H1 (cell line): ENCODE results near the gene NEK2. TPM values are rescaled to one million over a fixed set of nuclear protein-coding genes. Genes with fewer than 3 reads are reported as not detected.

ENCODE experiments used
- CTCF ChIA-PET: fragments of 300-600 bp; sonication (Branson Sonifier 250); formaldehyde crosslinking; loops from one replicate; lab custom pipeline; 2021; ENCODE audit not compliant: partially characterized antibody; lab: Charles Lee
- POLR2A ChIA-PET: fragments of 300-600 bp; sonication (Branson Sonifier 250); formaldehyde crosslinking; loops from one replicate; lab custom pipeline; 2021; ENCODE audit warnings: inconsistent platforms; ENCODE audit not compliant: partially characterized antibody; lab: Charles Lee
- DNase-seq, 2 experiments: peaks; one replicate each; pipeline versions ENCODE4 v3.0.0 to v3.0.0-alpha.2; 2010 to 2022; ENCODE audit warnings: low spot score in 2 of 2, low read depth in 1 of 2, mixed read lengths in 1 of 2
- FAIRE-seq: peaks from 2 replicates; lab custom pipeline; 2011; peaks lifted over from hg19 to GRCh38; lab: Jason Lieb, UNC
- H2AFZ ChIP-seq: 2 replicates; pipeline ENCODE4 v1.8.1; 2012; ENCODE audit warnings: low read length, inconsistent platforms
- H2AK5ac ChIP-seq: 2 replicates; pipeline ENCODE4 v1.6.1; 2013; ENCODE audit warnings: low read depth, low read length
- H2BK120ac ChIP-seq: replicated peaks from 2 replicates; pipeline ENCODE3; 2013; ENCODE audit warnings: low read depth, low read length, inconsistent platforms
- H2BK12ac ChIP-seq: 2 replicates; pipeline ENCODE4 v1.6.1; 2013; ENCODE audit warnings: low read depth, low read length
- H2BK15ac ChIP-seq: 2 replicates; pipeline ENCODE4 v1.6.1; 2013; ENCODE audit warnings: low read length
- H2BK20ac ChIP-seq: 2 replicates; pipeline ENCODE4 v1.6.1; 2013; ENCODE audit warnings: low read length
- H2BK5ac ChIP-seq: 2 replicates; pipeline ENCODE4 v1.6.1; 2013; ENCODE audit warnings: low read depth, low read length
- H3K14ac ChIP-seq: 2 replicates; pipeline ENCODE4 v1.6.1; 2013; ENCODE audit warnings: inconsistent platforms; ENCODE audit not compliant: insufficient read length
- H3K18ac ChIP-seq: 2 replicates; pipeline ENCODE4 v1.6.1; 2013; ENCODE audit warnings: low read length; ENCODE audit errors: extremely low read depth
- H3K23ac ChIP-seq: 2 replicates; pipeline ENCODE4 v1.6.1; 2013; ENCODE audit warnings: inconsistent platforms; ENCODE audit not compliant: insufficient read length
- H3K23me2 ChIP-seq: 2 replicates; pipeline ENCODE4 v1.6.1; 2013; ENCODE audit warnings: low read depth, low read length
- H3K27ac ChIP-seq: 2 replicates; pipeline ENCODE4 v1.6.1; 2011; ENCODE audit warnings: low read depth, low read length, inconsistent platforms
- H3K27me3 ChIP-seq, 4 experiments: replicated peaks in 1 of 4; 1 replicate in 1 of 4; 2 replicates in 3 of 4; pipeline versions ENCODE4 v1.6.1 to v1.8.1; 2011 to 2013; ENCODE audit warnings: low read length in 3 of 4, mild to moderate bottlenecking in 3 of 4, inconsistent platforms in 2 of 4, mixed read lengths in 2 of 4, moderate library complexity in 1 of 4; ENCODE audit not compliant: control insufficient read depth in 3 of 4, insufficient read depth in 3 of 4; ENCODE audit errors: extremely low read depth in 1 of 4
- H3K36me3 ChIP-seq, 4 experiments: 2 replicates each; pipeline versions ENCODE4 v1.6.1 to v1.8.1; 2011 to 2013; ENCODE audit warnings: mild to moderate bottlenecking in 4 of 4, low read length in 3 of 4, moderate library complexity in 2 of 4, control low read depth in 1 of 4, inconsistent platforms in 1 of 4; ENCODE audit not compliant: insufficient read depth in 4 of 4, control insufficient read depth in 2 of 4
- H3K4ac ChIP-seq: replicated peaks from 2 replicates; pipeline ENCODE3; 2013; ENCODE audit warnings: low read length, low read depth, mixed read lengths, inconsistent platforms; ENCODE audit not compliant: insufficient read length
- H3K4me1 ChIP-seq, 4 experiments: replicated peaks in 1 of 4; 1 replicate in 1 of 4; 2 replicates in 3 of 4; pipeline versions ENCODE4 v1.6.1 to v1.8.1; 2011 to 2013; ENCODE audit warnings: low read length in 3 of 4, inconsistent platforms in 2 of 4, mixed read lengths in 1 of 4; ENCODE audit not compliant: insufficient read depth in 4 of 4, control insufficient read depth in 3 of 4
- H3K4me2 ChIP-seq, 2 experiments: 2 replicates each; pipeline versions ENCODE4 v1.6.1 to v1.8.1; 2011 to 2013; ENCODE audit warnings: low read depth in 2 of 2, low read length in 2 of 2, control low read depth in 1 of 2, inconsistent platforms in 1 of 2, mild to moderate bottlenecking in 1 of 2; ENCODE audit not compliant: insufficient read depth in 1 of 2
- H3K4me3 ChIP-seq, 4 experiments: fragments of 200-600, 300-600 bp in 1 of 4; sonication (generic), shearing (Covaris generic), sonication (Bioruptor Twin) in 1 of 4; 2 replicates each; pipeline versions ENCODE4 v1.5.1 to v1.8.1; 2011 to 2016; ENCODE audit warnings: low read length in 4 of 4, low read depth in 3 of 4, control low read depth in 2 of 4, inconsistent platforms in 2 of 4, mild to moderate bottlenecking in 2 of 4, mixed read lengths in 1 of 4, moderate library complexity in 1 of 4; ENCODE audit not compliant: insufficient read depth in 2 of 4; ENCODE audit errors: extremely low read depth in 1 of 4
- H3K56ac ChIP-seq: replicated peaks from 2 replicates; pipeline ENCODE3; 2013; ENCODE audit warnings: low read depth, mild to moderate bottlenecking, mixed read lengths, low read length, inconsistent platforms; ENCODE audit not compliant: insufficient read length
- H3K79me1 ChIP-seq: 2 replicates; pipeline ENCODE4 v1.6.1; 2013; ENCODE audit warnings: low read depth, low read length, control low read depth
- H3K79me2 ChIP-seq, 2 experiments: 2 replicates each; pipeline versions ENCODE4 v1.6.1 to v1.8.1; 2012 to 2013; ENCODE audit warnings: low read length in 2 of 2, mild to moderate bottlenecking in 2 of 2, inconsistent platforms in 1 of 2; ENCODE audit not compliant: insufficient read depth in 2 of 2, control insufficient read depth in 1 of 2
- H3K9ac ChIP-seq, 4 experiments: replicated peaks in 1 of 4; 1 replicate in 1 of 4; 2 replicates in 3 of 4; pipeline versions ENCODE4 v1.6.1 to v1.8.1; 2011 to 2013; ENCODE audit warnings: low read depth in 3 of 4, low read length in 3 of 4, control low read depth in 2 of 4, mild to moderate bottlenecking in 2 of 4, moderate library complexity in 2 of 4, inconsistent platforms in 1 of 4; ENCODE audit errors: extremely low read depth in 1 of 4
- H3K9me3 ChIP-seq, 2 experiments: 2 replicates each; pipeline versions ENCODE4 v1.6.1 to v1.8.1; 2012 to 2013; ENCODE audit warnings: mild to moderate bottlenecking in 2 of 2, moderate library complexity in 2 of 2, control low read depth in 1 of 2, inconsistent platforms in 1 of 2, low read depth in 1 of 2, low read length in 1 of 2, mixed read lengths in 1 of 2; ENCODE audit not compliant: insufficient read depth in 2 of 2
- H4K20me1 ChIP-seq, 2 experiments: replicated peaks in 1 of 2; 2 replicates each; pipeline versions ENCODE3 to v1.8.1; 2011 to 2013; ENCODE audit warnings: inconsistent platforms in 2 of 2, low read length in 2 of 2, mild to moderate bottlenecking in 1 of 2; ENCODE audit not compliant: insufficient read depth in 2 of 2, control insufficient read depth in 1 of 2
- H4K5ac ChIP-seq: 2 replicates; pipeline ENCODE4 v1.6.1; 2013; ENCODE audit warnings: low read length, low read depth, mixed read lengths, inconsistent platforms; ENCODE audit not compliant: insufficient read length
- H4K8ac ChIP-seq: 2 replicates; pipeline ENCODE4 v1.8.0; 2013; ENCODE audit warnings: mild to moderate bottlenecking, moderate library complexity, low read length, inconsistent platforms; ENCODE audit not compliant: insufficient read depth; ENCODE audit errors: extremely low read depth
- H4K91ac ChIP-seq: replicated peaks from 2 replicates; pipeline ENCODE3; 2013; ENCODE audit warnings: low read length, mixed read lengths, inconsistent platforms; ENCODE audit not compliant: insufficient read length
- CEBPB ChIP-seq: IDR thresholded peaks from 2 replicates; pipeline ENCODE4 v1.6.1; 2012; ENCODE audit warnings: low read depth, low read length
- E2F6 ChIP-seq: IDR thresholded peaks from 2 replicates; pipeline ENCODE4 v1.6.1; 2012; ENCODE audit warnings: inconsistent platforms
- EGR1 ChIP-seq: IDR thresholded peaks from 2 replicates; pipeline ENCODE4 v1.6.1; 2011; ENCODE audit warnings: low read depth, low read length, borderline replicate concordance
- EP300 ChIP-seq, 2 experiments: IDR thresholded peaks; 1 replicate in 1 of 2; 2 replicates in 1 of 2; pipeline ENCODE4 v1.6.1; 2011 to 2012; ENCODE audit warnings: low read depth in 2 of 2, low read length in 2 of 2, mild to moderate bottlenecking in 2 of 2, borderline replicate concordance in 1 of 2, inconsistent platforms in 1 of 2, moderate library complexity in 1 of 2
- GABPA ChIP-seq: IDR thresholded peaks from 2 replicates; pipeline ENCODE4 v1.6.1; 2011; ENCODE audit warnings: mild to moderate bottlenecking, low read length, moderate library complexity, borderline replicate concordance; ENCODE audit not compliant: insufficient read depth
- RBBP5 ChIP-seq: IDR thresholded peaks from 2 replicates; pipeline ENCODE4 v1.7.1; 2012; ENCODE audit warnings: low read depth, mild to moderate bottlenecking, inconsistent platforms, low read length, moderate library complexity, borderline replicate concordance
- SIN3A ChIP-seq, 2 experiments: IDR thresholded peaks in 1 of 2; conservative IDR thresholded peaks in 1 of 2; 2 replicates each; pipeline ENCODE4 v1.6.1; 2011 to 2012; ENCODE audit warnings: low read length in 2 of 2, improper control_type of control experiment in 1 of 2, low read depth in 1 of 2, mild to moderate bottlenecking in 1 of 2
- SP1 ChIP-seq: IDR thresholded peaks from 2 replicates; pipeline ENCODE4 v1.6.1; 2011; ENCODE audit warnings: low read depth, low read length
- TAF7 ChIP-seq: optimal IDR thresholded peaks from 2 replicates; pipeline ENCODE3; 2011; ENCODE audit warnings: low read depth, mild to moderate bottlenecking, inconsistent platforms, low read length, moderate library complexity, borderline replicate concordance
- TEAD4 ChIP-seq: IDR thresholded peaks from 2 replicates; pipeline ENCODE4 v1.6.1; 2012; ENCODE audit warnings: low read depth, low read length, inconsistent platforms, mixed read lengths
- WGBS, 2 experiments: shearing (Covaris generic) in 1 of 2; methylation state at CpG; one replicate each; pipeline versions ENCODE4 v1.1.6 to v1.1.7; 2013 to 2015; ENCODE audit warnings: low lambda C conversion rate in 2 of 2, mixed read lengths in 2 of 2, inconsistent platforms in 1 of 2, low coverage in 1 of 2, missing lambda C conversion rate in 1 of 2; ENCODE audit not compliant: insufficient replicate concordance in 2 of 2, insufficient coverage in 1 of 2, insufficient read length in 1 of 2; ENCODE audit errors: extremely low coverage in 1 of 2, missing lambda C conversion rate in 1 of 2; 5-methylcytosine and 5-hydroxymethylcytosine counted together
- polyA plus RNA-seq, 7 experiments: library from polyadenylated mRNA; depleted of rRNA in 3 of 7; stranded (reverse) in 5 of 7; unstranded in 2 of 7; fragments of >200 nt in 5 of 7; fragments of 200-250 nt in 2 of 7; gene quantifications; 1 replicate in 5 of 7; 2 replicates in 1 of 7; 4 replicates in 1 of 7; pipeline versions ENCODE4 v1.2.1 to v1.2.3, GENCODE V29; 2011 to 2013; ENCODE audit warnings: missing spikeins in 2 of 7, mixed read lengths in 2 of 7
- total RNA-seq: library from RNA; stranded (reverse); fragmentation: NEBNext Ultra II Directional; extraction: Animal tissue kit (Norgen Biotek cat#: 25700); gene quantifications from 2 replicates; pipeline ENCODE4 v1.2.1, GENCODE V29; 2021

NEK2 gene
- total and polyA plus RNA-seq, 2 of the 8 experiments (the other 6 are each of a cell fraction or from before 2014, with no cell fraction given): 8.4 to 22.9 TPM

GRCh38 chr1:211642870-211643269 is 32.6 kb downstream of the NEK2 start:
- H2BK15ac ChIP-seq: no peak overlapping the region
- no peak overlapping the region for H3K27ac ChIP-seq
- 0 out of 2 replicates have a peak overlapping the region, but pooled peaks have one; percentile 17 for H2AFZ ChIP-seq
- H3K9ac ChIP-seq: no peak overlapping the region
- no peaks in the 10 kb centered on the region for H3K27me3 ChIP-seq
- H3K56ac ChIP-seq: no peak overlapping the region
- H3K23ac ChIP-seq: no peak overlapping the region
- H3K4me3 ChIP-seq: no peak overlapping the region
- no peaks in the 10 kb centered on the region for H3K79me1 ChIP-seq
- no peak overlapping the region for H2BK20ac ChIP-seq
- WGBS, 2 experiments: 94% methylated on average over 4 of the region's 4 CpGs; no CpG with 5 or more reads in 1 of the 2 experiments
- DNase-seq (peak in 1 of 2 experiments; percentile 31), FAIRE-seq (no peak)
- no peaks in the 10 kb centered on the region for H3K79me2 ChIP-seq
- H2BK120ac ChIP-seq: no peak overlapping the region
- no peak overlapping the region for H2BK12ac ChIP-seq
- no peak overlapping the region for H4K5ac ChIP-seq
- H3K4ac ChIP-seq: no peak overlapping the region
- no peak overlapping the region for H3K4me2 ChIP-seq
- POLR2A ChIA-PET: interaction anchor here (0.5 to 2.1 kb wide), 3 partner anchors 10 to 142 kb away, joined by 3 to 7 read pairs (median 5); partner anchors contain the start of gene SLC30A1
- H2AK5ac ChIP-seq: no peak overlapping the region
- no peak overlapping the region for H4K91ac ChIP-seq
- H3K14ac ChIP-seq: no peak overlapping the region
- H3K23me2 ChIP-seq: no peaks in the 10 kb centered on the region; the same call in 1 of the 2 replicates
- H3K9me3 ChIP-seq: no peaks in the 10 kb centered on the region
- H3K36me3 ChIP-seq: no peaks in the 10 kb centered on the region
- no peak overlapping the region for H2BK5ac ChIP-seq
- H4K8ac ChIP-seq: no peak overlapping the region
- CTCF ChIA-PET: interaction anchor here (1.0 to 8.2 kb wide), 12 partner anchors 10 to 319 kb away, joined by 3 to 75 read pairs (median 4); partner anchors contain the start of gene SLC30A1
- peaks cover 0 to 3% (median 2%) of the 10 kb centered on the region in 4 experiments; a peak in 2 of 7 replicates for H3K4me1 ChIP-seq
- H4K20me1 ChIP-seq: no peaks in the 10 kb centered on the region
- no peak overlapping the region for H3K18ac ChIP-seq
- TF ChIP-seq EGR1 (no peak), TEAD4 (no peak), E2F6 (no peak), EP300 (IDR thresholded peaks at IDR 0.05; ENCODE audit: borderline replicate concordance in 1 of 2, low read depth in 2 of 2, low read length in 2 of 2) (no peak), CEBPB (no peak), SP1 (no peak), GABPA (no peak), SIN3A (conservative IDR thresholded peaks at IDR 0.05 in 1 of 2, IDR thresholded peaks at IDR 0.05 in 1 of 2; ENCODE audit: low read depth in 1 of 2, low read length in 2 of 2) (no peak), TAF7 (no peak), RBBP5 (no peak)
